SHP77 treated with DMSO at 0.1 percent for 48 hours (cell line): Measurements from ENCODE around the gene IPO13.

Experiments used
- DNase-seq: peaks from one replicate; lab custom pipeline; 2025; lab: John Stamatoyannopoulos, UW

IPO13 gene

GRCh38 chr1:43973981-43974442 is 27.3 kb downstream of the IPO13 start:
- peak; percentile 52 for DNase-seq

- peak; percentile 87 for DNase-seq
Measured at GRCh38 chr1:43974443-43975248, 27.9 kb downstream of the IPO13 start, which contains the start of gene ATP6V0B. TSS of gene ATP6V0B (plus strand) at chr1:43974960. CDS start at chr1:43975041, 81 bp downstream.

- no peak for DNase-seq
Measured at GRCh38 chr1:43975249-43975961, 28.7 kb downstream of the IPO13 start.

GRCh38 chr1:43976045-43976444 is 29.3 kb downstream of the IPO13 start:
- DNase-seq, result no peak

- DNase-seq, result no peak
Measured at GRCh38 chr1:43976890-43977289, 30.1 kb downstream of the IPO13 start.

GRCh38 chr1:43977376-43978263 is 30.9 kb downstream of the IPO13 start:
- DNase-seq, result no peak

- no peak for DNase-seq
Measured at GRCh38 chr1:43978264-43978550, 31.5 kb downstream of the IPO13 start.

GRCh38 chr1:43978551-43979260 is 32.0 kb downstream of the IPO13 start, which contains the start of gene B4GALT2:
TSS of gene B4GALT2 (plus strand) at chr1:43979210. CDS start at chr1:43981161, 1,951 bp downstream.
- no peak for DNase-seq

GRCh38 chr1:43979261-43979527 is 32.4 kb downstream of the IPO13 start:
- DNase-seq, result no peak

GRCh38 chr1:43979528-43980254 is 32.9 kb downstream of the IPO13 start:
- DNase-seq, result no peak

GRCh38 chr1:43980255-43981134 is 33.7 kb downstream of the IPO13 start:
- no peak for DNase-seq

GRCh38 chr1:43981135-43981491 is 34.4 kb downstream of the IPO13 start:
- no peak for DNase-seq

- no peak for DNase-seq
Measured at GRCh38 chr1:43981636-43982035, 34.9 kb downstream of the IPO13 start.

- no peak for DNase-seq
Measured at GRCh38 chr1:43982241-43982640, 35.5 kb downstream of the IPO13 start.

- no peak for DNase-seq
Measured at GRCh38 chr1:43982808-43983207, 36.1 kb downstream of the IPO13 start.

GRCh38 chr1:43983253-43983899 is 36.6 kb downstream of the IPO13 start:
- DNase-seq, result no peak

- no peak for DNase-seq
Measured at GRCh38 chr1:43984855-43985254, 38.1 kb downstream of the IPO13 start.

GRCh38 chr1:43985984-43986595 is 39.3 kb downstream of the IPO13 start:
- no peak for DNase-seq

GRCh38 chr1:43986712-43987111 is 40.0 kb downstream of the IPO13 start:
- no peak for DNase-seq
